ENCODE results near the gene POGZ.

DNA sequence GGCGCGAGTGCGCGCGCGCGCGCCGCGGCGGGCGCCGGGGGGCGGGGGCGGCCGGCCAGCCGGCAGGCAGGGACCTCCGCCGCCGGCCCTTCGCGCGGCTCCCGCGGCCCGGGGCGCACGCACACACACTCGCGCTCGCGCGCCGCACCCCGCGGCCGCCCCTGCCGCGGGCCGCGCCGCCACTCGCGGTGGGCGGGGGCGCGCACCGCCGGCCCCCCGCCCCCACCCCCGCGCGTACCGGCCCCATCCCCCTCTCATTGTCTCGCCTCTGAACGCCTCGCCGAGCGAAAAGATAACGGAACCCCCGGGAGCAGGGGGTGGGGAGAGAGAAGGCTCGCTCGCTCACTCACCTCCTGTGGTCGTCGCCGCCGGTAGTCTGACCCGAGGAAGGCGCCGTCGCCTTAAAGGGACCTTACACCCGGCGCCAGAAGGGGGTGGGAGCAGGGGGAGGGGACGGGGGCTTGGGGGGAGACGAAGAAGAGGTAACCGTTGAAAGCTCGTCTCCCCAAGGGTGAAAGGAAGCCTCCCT is 428 bp downstream of the POGZ start:
- TF ChIP-seq CTCF (IDR thresholded peaks at IDR 0.05; ENCODE audit: insufficient read depth, low read length, poor library complexity, severe bottlenecking), result no peak
- TF ChIP-seq EZH2phosphoT487 (conservative IDR thresholded peaks at IDR 0.05; ENCODE audit: low read length), result no peak
